ENCODE results near the gene HADHB.

Gene HADHB

GRCh38 chr2:26292646-26293045 lies 47.9 kb downstream of the HADHB start:
- H3K27me3 ChIP-seq (replicated peaks) = no peaks in the 10 kb centered on the region
- no peak overlapping the region for H3K4me3 ChIP-seq (ENCODE audit: low read depth, low read length)
- DNase-seq = peak; percentile 53
- peaks cover 3% of the 10 kb centered on the region for H3K36me3 ChIP-seq (replicated peaks)
- TF ChIP-seq CTCF (IDR thresholded peaks at IDR 0.05; ENCODE audit: low read depth, low read length, missing control alignments) = no peak
- in situ Hi-C loops (cut with HindIII; ENCODE audit: low pct_ligation_motif_present, low sequenced_read_pairs) = no loop called here
- H3K27ac ChIP-seq = no peak overlapping the region

- H3K36me3 ChIP-seq (replicated peaks) = no peaks in the 10 kb centered on the region
- no peaks in the 10 kb centered on the region for H3K27me3 ChIP-seq (replicated peaks)
- in situ Hi-C loops (cut with HindIII; ENCODE audit: low pct_ligation_motif_present, low sequenced_read_pairs) = no loop called here
- TF ChIP-seq CTCF (IDR thresholded peaks at IDR 0.05; ENCODE audit: low read depth, low read length, missing control alignments) = no peak
- no peak overlapping the region for H3K27ac ChIP-seq
- no peak overlapping the region for H3K4me3 ChIP-seq (ENCODE audit: low read depth, low read length)
- DNase-seq = no peak
These were observed 50.8 kb downstream of the HADHB start for GRCh38 chr2:26295511-26295910.

- no peak for TF ChIP-seq CTCF (IDR thresholded peaks at IDR 0.05; ENCODE audit: low read depth, low read length, missing control alignments)
- Histone ChIP-seq H3K27me3 (replicated peaks) (no peaks in the 10 kb centered on the region), H3K27ac (no peak overlapping the region), H3K4me3 (ENCODE audit: low read depth, low read length) (no peak overlapping the region), H3K36me3 (replicated peaks) (no peaks in the 10 kb centered on the region)
- in situ Hi-C loops (cut with HindIII; ENCODE audit: low pct_ligation_motif_present, low sequenced_read_pairs) = no loop called here
- no peak for DNase-seq
These were observed 52.3 kb downstream of the HADHB start for GRCh38 chr2:26297061-26297460.

- Histone ChIP-seq H3K36me3 (replicated peaks) (no peaks in the 10 kb centered on the region), H3K27me3 (replicated peaks) (no peaks in the 10 kb centered on the region), H3K4me3 (ENCODE audit: low read depth, low read length) (peak overlapping the region; percentile 63), H3K27ac (no peak overlapping the region)
- DNase-seq = no peak
- TF ChIP-seq CTCF (IDR thresholded peaks at IDR 0.05; ENCODE audit: low read depth, low read length, missing control alignments) = no peak
- in situ Hi-C loops (cut with HindIII; ENCODE audit: low pct_ligation_motif_present, low sequenced_read_pairs) = no loop called here
These were observed 53.5 kb downstream of the HADHB start for GRCh38 chr2:26298286-26298637.

- in situ Hi-C loops (cut with HindIII; ENCODE audit: low pct_ligation_motif_present, low sequenced_read_pairs) = no loop called here
- no peaks in the 10 kb centered on the region for H3K36me3 ChIP-seq (replicated peaks)
- H3K27ac ChIP-seq = peak overlapping the region; percentile 80
- peak overlapping the region; percentile 63 for H3K4me3 ChIP-seq (ENCODE audit: low read depth, low read length)
- DNase-seq = peak; percentile 29
- no peaks in the 10 kb centered on the region for H3K27me3 ChIP-seq (replicated peaks)
- TF ChIP-seq CTCF (IDR thresholded peaks at IDR 0.05; ENCODE audit: low read depth, low read length, missing control alignments) = no peak
These were observed 54.1 kb downstream of the HADHB start for GRCh38 chr2:26298638-26299393.

Measured in brain microvascular endothelial cell (primary cell).